SK-N-SH (cell line): ENCODE results near the gene RIPOR2.

Experiments used
- TF ChIP-seq, protein P1 (sequence below): fragments of 200-600 bp; sonication (generic); IDR thresholded peaks from 2 replicates; pipeline ENCODE4 v1.6.1; 2017; ENCODE audit warnings: antibody characterized with exemption, mild to moderate bottlenecking, moderate library complexity
- TF ChIP-seq, protein P2 (sequence below): IDR thresholded peaks from 2 replicates; pipeline ENCODE4 v1.6.1; 2012; ENCODE audit warnings: mild to moderate bottlenecking, low read depth, low read length, moderate library complexity

DNA sequence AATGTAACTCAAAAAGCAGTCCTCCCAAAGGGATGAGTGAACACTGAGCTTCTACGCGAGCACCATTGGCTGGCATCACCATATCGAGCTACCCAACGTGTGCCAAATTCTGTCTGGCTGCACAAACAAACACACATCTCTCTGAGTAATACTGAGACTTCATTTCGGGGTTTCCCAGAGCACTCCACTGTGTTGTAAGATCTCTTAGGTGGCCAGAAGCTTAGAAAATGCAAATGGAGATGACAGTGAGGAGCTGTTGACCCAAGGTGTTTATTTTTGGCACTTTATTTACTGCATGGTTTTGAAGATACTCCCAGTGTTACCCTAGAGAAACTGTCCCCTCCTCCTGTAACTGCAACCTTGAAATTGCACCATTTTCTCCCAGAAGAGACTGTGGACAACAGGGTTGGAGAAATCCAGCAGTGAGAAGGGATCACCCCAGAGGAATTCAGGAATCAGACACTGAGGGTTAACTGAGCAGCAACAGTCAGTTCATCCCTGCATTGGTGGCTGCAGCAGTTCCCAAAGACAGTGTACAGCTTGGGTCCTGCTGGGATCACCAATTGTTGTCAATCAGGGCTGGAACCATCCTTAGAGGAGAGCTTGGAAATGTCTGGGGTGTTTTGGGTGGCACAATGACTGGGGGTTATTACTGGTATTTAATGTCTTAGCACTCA lies 1.0 kb upstream of the RIPOR2 start:
- TF ChIP-seq, protein P1, sequence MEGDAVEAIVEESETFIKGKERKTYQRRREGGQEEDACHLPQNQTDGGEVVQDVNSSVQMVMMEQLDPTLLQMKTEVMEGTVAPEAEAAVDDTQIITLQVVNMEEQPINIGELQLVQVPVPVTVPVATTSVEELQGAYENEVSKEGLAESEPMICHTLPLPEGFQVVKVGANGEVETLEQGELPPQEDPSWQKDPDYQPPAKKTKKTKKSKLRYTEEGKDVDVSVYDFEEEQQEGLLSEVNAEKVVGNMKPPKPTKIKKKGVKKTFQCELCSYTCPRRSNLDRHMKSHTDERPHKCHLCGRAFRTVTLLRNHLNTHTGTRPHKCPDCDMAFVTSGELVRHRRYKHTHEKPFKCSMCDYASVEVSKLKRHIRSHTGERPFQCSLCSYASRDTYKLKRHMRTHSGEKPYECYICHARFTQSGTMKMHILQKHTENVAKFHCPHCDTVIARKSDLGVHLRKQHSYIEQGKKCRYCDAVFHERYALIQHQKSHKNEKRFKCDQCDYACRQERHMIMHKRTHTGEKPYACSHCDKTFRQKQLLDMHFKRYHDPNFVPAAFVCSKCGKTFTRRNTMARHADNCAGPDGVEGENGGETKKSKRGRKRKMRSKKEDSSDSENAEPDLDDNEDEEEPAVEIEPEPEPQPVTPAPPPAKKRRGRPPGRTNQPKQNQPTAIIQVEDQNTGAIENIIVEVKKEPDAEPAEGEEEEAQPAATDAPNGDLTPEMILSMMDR, result no peak
- TF ChIP-seq, protein P2, sequence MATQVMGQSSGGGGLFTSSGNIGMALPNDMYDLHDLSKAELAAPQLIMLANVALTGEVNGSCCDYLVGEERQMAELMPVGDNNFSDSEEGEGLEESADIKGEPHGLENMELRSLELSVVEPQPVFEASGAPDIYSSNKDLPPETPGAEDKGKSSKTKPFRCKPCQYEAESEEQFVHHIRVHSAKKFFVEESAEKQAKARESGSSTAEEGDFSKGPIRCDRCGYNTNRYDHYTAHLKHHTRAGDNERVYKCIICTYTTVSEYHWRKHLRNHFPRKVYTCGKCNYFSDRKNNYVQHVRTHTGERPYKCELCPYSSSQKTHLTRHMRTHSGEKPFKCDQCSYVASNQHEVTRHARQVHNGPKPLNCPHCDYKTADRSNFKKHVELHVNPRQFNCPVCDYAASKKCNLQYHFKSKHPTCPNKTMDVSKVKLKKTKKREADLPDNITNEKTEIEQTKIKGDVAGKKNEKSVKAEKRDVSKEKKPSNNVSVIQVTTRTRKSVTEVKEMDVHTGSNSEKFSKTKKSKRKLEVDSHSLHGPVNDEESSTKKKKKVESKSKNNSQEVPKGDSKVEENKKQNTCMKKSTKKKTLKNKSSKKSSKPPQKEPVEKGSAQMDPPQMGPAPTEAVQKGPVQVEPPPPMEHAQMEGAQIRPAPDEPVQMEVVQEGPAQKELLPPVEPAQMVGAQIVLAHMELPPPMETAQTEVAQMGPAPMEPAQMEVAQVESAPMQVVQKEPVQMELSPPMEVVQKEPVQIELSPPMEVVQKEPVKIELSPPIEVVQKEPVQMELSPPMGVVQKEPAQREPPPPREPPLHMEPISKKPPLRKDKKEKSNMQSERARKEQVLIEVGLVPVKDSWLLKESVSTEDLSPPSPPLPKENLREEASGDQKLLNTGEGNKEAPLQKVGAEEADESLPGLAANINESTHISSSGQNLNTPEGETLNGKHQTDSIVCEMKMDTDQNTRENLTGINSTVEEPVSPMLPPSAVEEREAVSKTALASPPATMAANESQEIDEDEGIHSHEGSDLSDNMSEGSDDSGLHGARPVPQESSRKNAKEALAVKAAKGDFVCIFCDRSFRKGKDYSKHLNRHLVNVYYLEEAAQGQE, result no peak
